ENCODE results near the gene COX7B2.

COX7B2 gene

DNA sequence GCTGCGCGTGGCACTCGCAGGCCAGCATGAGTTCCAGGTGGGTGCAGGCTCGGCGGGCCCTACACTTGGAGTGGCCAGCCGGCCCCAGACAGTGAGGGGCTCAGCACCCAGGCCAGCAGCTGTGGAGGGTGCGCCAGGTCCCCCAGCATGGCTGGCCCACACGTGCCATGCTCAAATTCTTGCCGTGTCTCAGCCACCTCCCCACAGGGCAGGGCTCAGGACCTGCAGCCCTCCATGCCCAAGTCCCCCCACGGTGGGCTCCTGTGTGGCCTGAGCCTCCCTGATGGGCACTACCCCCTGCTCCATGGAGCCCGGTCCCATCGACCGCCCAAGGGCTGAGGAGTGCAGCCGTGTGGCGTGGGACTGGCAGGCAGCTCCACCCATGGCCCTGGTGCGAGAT lies 210.2 kb downstream of the COX7B2 start:
- no peak for TF ChIP-seq CTCF (IDR thresholded peaks at IDR 0.05; ENCODE audit: insufficient read depth, low read depth, low read length, missing control alignments)
- DNase-seq (ENCODE audit: low read depth) = no peak
- H3K4me3 ChIP-seq (ENCODE audit: low read depth, low read length) = no peak overlapping the region
